Smooth muscle cell (in vitro differentiated cells): ENCODE data around the gene GPRASP2. TPM values are rescaled to one million over a fixed set of nuclear protein-coding genes. Genes with fewer than 3 reads are reported as not detected.

Experiments
- DNase-seq: peaks from one replicate; lab custom pipeline; 2025; ENCODE audit not compliant: unreplicated experiment; lab: John Stamatoyannopoulos, UW
- H2AFZ ChIP-seq: fragments of 200-600 bp; sonication (generic); 2 replicates; pipeline ENCODE4 v1.6.0; 2016; ENCODE audit warnings: antibody characterized with exemption, low read depth, mild to moderate bottlenecking
- H3F3A ChIP-seq: fragments of 200-600 bp; sonication (generic); 2 replicates; pipeline ENCODE4 v1.6.0; 2017; ENCODE audit warnings: antibody characterized with exemption, low read depth
- H3K27ac ChIP-seq: fragments of 200-600 bp; sonication (generic); 2 replicates; pipeline ENCODE4 v1.5.1; 2016; ENCODE audit warnings: low read depth, mild to moderate bottlenecking
- H3K27me3 ChIP-seq: fragments of 200-600 bp; sonication (generic); 2 replicates; pipeline ENCODE4 v1.6.1; 2016; ENCODE audit warnings: low read depth, mild to moderate bottlenecking
- H3K36me3 ChIP-seq: fragments of 200-600 bp; sonication (generic); 2 replicates; pipeline ENCODE4 v1.5.1; 2016; ENCODE audit warnings: low read depth
- H3K4me1 ChIP-seq: fragments of 200-600 bp; sonication (generic); 2 replicates; pipeline ENCODE4 v1.5.1; 2016; ENCODE audit warnings: low read depth
- H3K4me2 ChIP-seq: fragments of 200-600 bp; sonication (generic); 2 replicates; pipeline ENCODE4 v1.6.0; 2016; ENCODE audit warnings: mild to moderate bottlenecking
- H3K4me3 ChIP-seq: fragments of 200-600 bp; sonication (generic); 2 replicates; pipeline ENCODE4 v1.5.1; 2016; ENCODE audit warnings: mild to moderate bottlenecking
- H3K79me2 ChIP-seq: fragments of 200-600 bp; sonication (generic); 2 replicates; pipeline ENCODE4 v1.6.0; 2016; ENCODE audit warnings: low read depth, mild to moderate bottlenecking
- H3K9ac ChIP-seq: fragments of 200-600 bp; sonication (generic); 2 replicates; pipeline ENCODE4 v1.6.0; 2016; ENCODE audit warnings: low read depth
- H3K9me3 ChIP-seq: fragments of 200-600 bp; sonication (generic); replicated peaks from 2 replicates; pipeline ENCODE4 v1.5.1; 2016; ENCODE audit warnings: low read depth
- H4K20me1 ChIP-seq: fragments of 200-600 bp; sonication (generic); 2 replicates; pipeline ENCODE4 v1.6.0; 2016; ENCODE audit warnings: low read depth
- CTCF ChIP-seq: fragments of 200-600 bp; sonication (generic); IDR thresholded peaks from 2 replicates; pipeline ENCODE4 v1.5.1; 2017; ENCODE audit warnings: borderline replicate concordance, mild to moderate bottlenecking, antibody characterized with exemption; ENCODE audit not compliant: insufficient read depth, poor library complexity, severe bottlenecking
- WGBS: methylation state at CpG from one replicate; pipeline ENCODE4 v1.1.7; 2016; ENCODE audit warnings: low lambda C conversion rate; 5-methylcytosine and 5-hydroxymethylcytosine counted together
- polyA plus RNA-seq: library from polyadenylated mRNA; unstranded; fragments of >200 nt; fragmentation: Nextera tagmentation; extraction: Ambion mirVana; gene quantifications from 2 replicates; pipeline ENCODE4 v1.2.1, GENCODE V29; 2016
- total RNA-seq: library from RNA; depleted of rRNA; stranded (reverse); fragments of >200 nt; gene quantifications from 2 replicates; pipeline ENCODE4 v1.2.3, GENCODE V29; 2014

GPRASP2 gene
- total and polyA plus RNA-seq, 2 experiments from 2014 or later, result 6.6 to 16.5 TPM

GRCh38 chrX:102684772-102685520 is 27.3 kb upstream of the GPRASP2 start:
- Histone ChIP-seq H3K27me3 (no peaks in the 10 kb centered on the region), H2AFZ (no peak overlapping the region), H3K27ac (no peak overlapping the region), H3K9me3 (no peaks in the 10 kb centered on the region), H4K20me1 (no peaks in the 10 kb centered on the region), H3K4me2 (no peak overlapping the region), H3K4me1 (no peaks in the 10 kb centered on the region), H3K4me3 (no peak overlapping the region), H3K9ac (no peak overlapping the region), H3K79me2 (no peaks in the 10 kb centered on the region), H3F3A (no peaks in the 10 kb centered on the region), H3K36me3 (no peaks in the 10 kb centered on the region)
- DNase-seq, result no peak
- TF ChIP-seq CTCF, result no peak
- 58% methylated on average over 2 of the region's 2 CpGs for WGBS

GRCh38 chrX:102694749-102695148 is 17.5 kb upstream of the GPRASP2 start:
- Histone ChIP-seq H3K79me2 (no peaks in the 10 kb centered on the region), H3K27ac (no peak overlapping the region), H3K9ac (no peak overlapping the region), H3K27me3 (no peaks in the 10 kb centered on the region), H4K20me1 (no peaks in the 10 kb centered on the region), H3K9me3 (no peaks in the 10 kb centered on the region), H3F3A (no peaks in the 10 kb centered on the region), H3K36me3 (no peaks in the 10 kb centered on the region), H3K4me3 (no peak overlapping the region), H2AFZ (no peak overlapping the region), H3K4me1 (no peaks in the 10 kb centered on the region), H3K4me2 (no peak overlapping the region)
- DNase-seq, result no peak
- 86% methylated on average over 3 of the region's 3 CpGs for WGBS
- TF ChIP-seq CTCF, result no peak

GRCh38 chrX:102696306-102696705 is 15.9 kb upstream of the GPRASP2 start:
- Histone ChIP-seq H4K20me1 (no peaks in the 10 kb centered on the region), H3K27ac (no peak overlapping the region)

More at GRCh38 chrX:102696306-102696705, 15.9 kb upstream of the GPRASP2 start:
- no peaks in the 10 kb centered on the region for H3K27me3 ChIP-seq
- no peaks in the 10 kb centered on the region for H3K9me3 ChIP-seq
- no peaks in the 10 kb centered on the region for H3F3A ChIP-seq
- no peak overlapping the region for H3K9ac ChIP-seq
- H3K4me1 ChIP-seq, result no peaks in the 10 kb centered on the region
- no peak overlapping the region for H2AFZ ChIP-seq
- no peaks in the 10 kb centered on the region for H3K79me2 ChIP-seq
- H3K36me3 ChIP-seq, result no peaks in the 10 kb centered on the region
- no peak for TF ChIP-seq CTCF
- no peak overlapping the region for H3K4me2 ChIP-seq
- H3K4me3 ChIP-seq, result no peak overlapping the region
- DNase-seq, result no peak
